HG03196 (cell line): ENCODE data around the gene GTPBP8.
"Not testable (repeated sequence)": the region's sequence is repeated elsewhere in the genome, so short reads cannot be mapped to it uniquely, and the experiment has no call there.

Source experiments
- ATAC-seq: cut with Tn5 transposase; IDR thresholded peaks from one replicate; pipeline ENCODE4 v1.9.1; 2021; ENCODE audit not compliant: unreplicated experiment

Gene GTPBP8

GRCh38 chr3:112995800-112996199 is 5.0 kb downstream of the GTPBP8 start:
- ATAC-seq: no peak

DNA sequence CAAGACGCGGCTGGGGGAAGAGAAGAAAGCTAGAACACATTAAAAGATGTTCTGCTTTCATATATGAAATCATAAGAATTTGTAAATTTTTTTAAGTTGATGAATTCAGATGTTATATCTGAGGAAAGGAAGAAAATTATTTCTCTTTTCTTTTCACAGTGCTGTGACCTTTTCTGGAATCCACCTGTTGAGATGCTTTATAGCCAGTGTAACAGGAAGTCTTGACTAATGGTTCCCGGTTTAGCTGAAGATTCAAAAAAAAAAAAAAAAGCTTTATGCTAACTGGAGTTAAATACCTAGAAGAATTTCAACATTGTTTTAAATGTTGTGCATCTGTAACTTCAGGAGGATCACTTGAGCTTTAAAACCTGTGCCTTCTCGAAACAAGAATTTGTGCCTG is 9.9 kb downstream of the GTPBP8 start:
- no peak for ATAC-seq

DNA sequence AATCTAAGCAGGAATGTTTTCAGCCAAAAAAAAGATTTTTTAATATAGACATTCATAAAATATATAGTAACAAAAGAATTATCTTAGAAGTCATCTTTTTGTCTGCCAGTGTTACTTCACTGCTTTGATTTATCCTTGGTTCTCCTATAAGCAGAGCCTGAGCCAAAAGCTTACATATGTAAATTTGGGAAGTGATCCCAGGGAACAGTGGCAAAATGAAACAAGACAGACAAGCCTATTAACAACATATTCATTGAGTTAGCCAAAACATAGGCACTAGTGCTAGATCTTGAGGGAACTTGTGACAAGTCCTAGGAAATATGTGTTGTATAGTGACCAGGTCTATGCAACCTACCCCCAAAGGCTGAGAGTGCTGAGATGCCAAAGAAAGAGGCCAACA is 11.3 kb downstream of the GTPBP8 start:
- ATAC-seq: no peak

- ATAC-seq: no peak
Observed at GRCh38 chr3:113002679-113003078, 11.9 kb downstream of the GTPBP8 start.

- ATAC-seq: no peak
Observed at GRCh38 chr3:113005611-113006010, 14.8 kb downstream of the GTPBP8 start.

GRCh38 chr3:113006359-113007056 is 15.7 kb downstream of the GTPBP8 start:
- no peak for ATAC-seq

DNA sequence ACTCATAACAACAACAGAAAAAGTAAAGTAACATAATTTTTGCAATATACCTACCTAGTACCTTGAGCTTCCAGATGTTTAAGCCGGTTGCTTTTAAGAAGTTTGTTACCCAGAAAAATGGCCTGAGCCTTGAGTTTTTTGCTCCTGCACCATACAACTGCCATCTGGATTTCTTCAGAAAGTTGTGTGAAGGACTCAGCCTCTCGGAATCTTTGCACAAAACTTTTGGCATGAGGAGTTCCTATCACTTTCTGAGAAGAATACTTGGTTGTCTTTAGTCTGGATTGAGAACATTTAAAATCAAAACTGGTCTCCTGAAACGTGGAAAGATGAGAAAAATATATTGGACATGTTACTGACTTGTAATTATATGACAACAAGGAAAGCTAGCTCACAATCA is 17.3 kb downstream of the GTPBP8 start:
- ATAC-seq: no peak

DNA sequence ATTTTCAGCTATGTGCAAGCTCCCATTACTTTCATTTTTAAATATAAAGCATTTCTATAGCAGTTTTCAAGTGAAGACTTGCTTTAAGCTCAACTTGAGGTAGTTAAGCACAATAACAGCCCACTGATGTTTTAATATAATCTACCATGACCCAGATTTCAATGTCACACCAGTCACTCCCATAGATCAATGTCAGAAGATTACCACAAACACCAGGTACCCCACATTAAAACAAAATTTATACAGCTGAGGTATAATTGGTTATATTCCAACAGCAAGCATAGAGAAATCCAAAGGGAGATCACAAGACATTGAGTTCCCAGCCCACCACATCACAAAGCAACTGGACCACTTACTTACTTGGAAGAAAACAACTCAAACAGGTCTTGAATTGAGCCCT is 22.8 kb downstream of the GTPBP8 start:
- ATAC-seq: no peak

DNA sequence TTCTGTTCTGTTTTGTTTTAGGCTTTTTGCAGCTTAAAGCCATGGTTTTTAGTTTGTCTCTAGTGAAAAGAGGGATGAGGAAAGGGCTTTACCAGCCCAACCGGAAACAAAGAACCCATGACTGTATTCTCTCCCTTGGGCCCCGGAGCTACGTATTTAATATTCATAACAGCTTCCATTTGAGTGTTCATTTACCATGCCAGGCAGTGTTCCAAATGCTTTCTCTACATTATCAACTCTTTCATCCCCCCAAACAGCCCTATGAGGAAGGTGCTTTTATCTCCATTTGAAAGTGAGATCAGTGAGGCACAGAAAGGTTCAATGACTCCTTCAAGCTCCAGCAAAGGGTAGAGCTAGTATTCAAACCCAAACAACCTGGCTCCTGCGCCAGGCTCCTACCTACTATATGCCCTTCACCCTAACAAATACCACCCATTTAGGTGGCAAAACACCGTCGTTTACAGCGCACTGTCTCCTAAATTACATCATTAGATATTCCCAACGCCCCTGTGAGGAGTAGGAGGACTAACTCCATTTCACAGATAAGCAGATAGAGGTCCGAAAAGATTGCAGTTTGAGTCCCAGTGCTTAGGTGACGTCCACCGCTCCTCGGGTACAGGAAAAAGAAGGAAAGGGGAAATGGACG is 27.9 kb downstream of the GTPBP8 start:
- peak; percentile 1 for ATAC-seq

DNA sequence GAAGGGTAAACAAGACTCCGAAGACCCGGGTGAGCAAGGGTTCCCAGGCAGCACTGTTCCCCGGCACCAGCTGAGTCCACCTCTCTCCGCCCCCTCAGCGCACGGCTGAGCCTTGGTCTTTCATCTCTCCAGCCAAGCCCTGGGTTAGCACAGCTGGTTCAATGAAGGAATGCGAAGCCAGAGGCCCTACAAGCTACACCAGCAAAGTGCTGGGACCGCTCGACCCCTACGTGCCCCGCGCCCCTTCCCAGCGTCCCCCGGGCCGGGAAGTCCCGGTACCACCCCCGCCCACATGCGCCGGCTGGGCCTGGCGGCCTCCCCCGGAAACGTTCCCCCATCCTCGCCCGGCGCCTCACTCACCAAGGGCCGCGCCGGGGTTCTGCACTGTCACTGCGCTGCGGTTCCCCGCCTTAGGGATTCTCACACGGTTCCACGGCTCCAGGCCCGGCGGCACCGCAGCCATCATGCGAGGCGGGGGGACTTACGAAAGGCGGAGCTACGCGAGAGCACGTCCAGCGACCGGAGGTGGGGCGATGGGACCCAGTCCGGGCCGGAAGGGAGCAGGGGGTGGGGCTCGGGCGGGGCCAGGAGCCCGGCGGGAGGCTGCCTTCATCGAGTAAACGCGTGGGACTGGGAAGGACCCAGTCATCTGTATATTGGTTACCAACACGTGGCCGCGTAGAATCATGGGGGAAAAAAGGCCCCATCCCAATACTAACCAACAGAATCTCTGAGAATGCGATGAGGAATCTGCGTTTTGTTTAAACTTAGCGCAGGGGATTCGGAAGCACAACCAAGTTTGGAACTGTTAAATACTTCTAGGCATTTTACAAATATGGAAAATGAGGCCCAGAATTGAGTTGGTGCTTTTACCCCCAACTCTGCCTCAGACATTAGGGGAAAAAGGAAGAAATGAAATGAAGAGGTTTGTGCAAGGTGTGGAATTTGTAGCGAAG is 28.7 kb downstream of the GTPBP8 start:
- ATAC-seq: peak; percentile 96

DNA sequence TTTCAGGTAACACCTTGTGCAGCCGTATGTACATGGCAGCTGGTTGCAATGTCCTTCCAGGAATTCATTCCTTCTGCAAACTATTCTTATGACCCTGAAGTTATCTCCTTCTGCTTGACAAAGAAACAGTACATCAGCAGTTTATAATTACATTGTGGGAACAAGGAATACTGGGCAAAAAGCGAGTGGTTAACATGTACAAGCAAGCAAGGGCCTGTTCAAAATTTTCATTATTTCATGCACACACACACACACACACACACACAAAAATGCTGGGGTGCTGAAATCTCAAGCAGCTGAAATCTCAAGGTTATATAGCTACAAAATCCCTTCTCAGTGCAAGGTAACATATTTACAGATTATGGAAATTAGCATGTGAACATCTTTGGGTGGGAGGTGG is 30.7 kb downstream of the GTPBP8 start:
- no peak for ATAC-seq

DNA sequence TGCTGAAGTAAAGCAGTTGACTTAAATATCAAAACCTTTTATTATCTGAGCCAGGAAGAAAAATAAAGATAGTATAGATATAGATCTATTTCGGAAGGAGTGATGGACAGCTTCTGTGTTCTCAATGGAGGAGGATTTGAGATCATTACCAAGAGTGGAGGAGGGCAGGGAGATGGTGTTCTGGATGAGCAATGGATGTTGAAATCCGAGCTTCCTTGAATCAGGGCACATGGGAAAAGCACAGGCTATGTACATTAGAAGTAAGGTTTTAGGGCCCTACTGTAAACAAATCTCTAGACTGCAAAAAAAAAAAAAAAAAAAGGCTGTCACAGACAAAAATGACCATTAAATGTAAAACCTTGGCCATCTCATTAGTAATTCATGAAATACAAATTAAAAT is 43.2 kb downstream of the GTPBP8 start:
- no peak for ATAC-seq

DNA sequence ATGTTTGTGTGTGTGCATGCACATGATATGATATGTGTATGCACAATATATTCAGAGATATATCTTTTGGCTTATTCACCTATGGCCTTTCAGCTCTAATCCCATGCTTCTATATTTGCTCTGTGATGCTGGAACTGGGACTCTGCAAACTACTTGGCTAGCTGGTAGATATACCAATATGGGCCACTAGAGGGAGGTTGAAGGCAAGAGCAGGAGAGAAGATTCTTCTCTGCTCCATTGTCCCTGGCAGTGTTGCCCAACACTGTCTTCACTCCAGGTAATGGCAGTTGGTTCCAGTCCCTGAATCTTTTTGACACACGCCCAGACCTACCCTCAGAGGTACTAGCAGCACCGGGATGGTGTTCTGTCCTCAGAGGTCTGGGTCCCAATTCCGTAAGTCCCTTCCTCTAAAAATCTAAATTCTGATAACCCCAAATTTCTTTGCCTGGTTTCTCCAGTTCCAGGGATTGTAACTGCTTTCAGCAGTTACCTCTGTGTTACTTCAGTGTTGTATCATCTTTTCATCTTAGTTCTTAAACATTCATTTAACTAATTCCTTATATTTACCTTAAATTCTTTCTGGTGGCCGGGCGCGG is 44.7 kb downstream of the GTPBP8 start:
- no peak for ATAC-seq

GRCh38 chr3:113038328-113038727 is 47.5 kb downstream of the GTPBP8 start:
- ATAC-seq: no peak

GRCh38 chr3:113039546-113039945 is 48.8 kb downstream of the GTPBP8 start:
- ATAC-seq: no peak

DNA sequence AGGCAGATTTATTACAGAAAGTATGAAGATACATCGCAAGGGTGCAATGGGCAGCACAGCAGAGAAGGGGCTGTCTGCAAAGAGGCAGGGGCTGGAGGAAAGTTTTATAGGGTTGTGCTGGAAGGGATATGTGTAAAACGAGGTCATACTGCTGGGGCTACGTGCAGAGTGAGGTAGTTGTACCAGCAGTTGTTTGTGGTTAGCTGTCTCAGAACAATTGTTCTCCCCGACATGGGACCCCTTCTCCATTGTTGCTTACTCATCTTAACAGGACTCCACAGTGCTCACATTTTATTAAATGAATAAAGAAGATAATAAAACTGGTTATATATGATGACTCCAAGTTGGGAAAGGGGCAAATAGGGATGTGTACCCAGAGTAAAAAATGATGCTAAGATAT is 49.4 kb downstream of the GTPBP8 start:
- ATAC-seq: no peak

DNA sequence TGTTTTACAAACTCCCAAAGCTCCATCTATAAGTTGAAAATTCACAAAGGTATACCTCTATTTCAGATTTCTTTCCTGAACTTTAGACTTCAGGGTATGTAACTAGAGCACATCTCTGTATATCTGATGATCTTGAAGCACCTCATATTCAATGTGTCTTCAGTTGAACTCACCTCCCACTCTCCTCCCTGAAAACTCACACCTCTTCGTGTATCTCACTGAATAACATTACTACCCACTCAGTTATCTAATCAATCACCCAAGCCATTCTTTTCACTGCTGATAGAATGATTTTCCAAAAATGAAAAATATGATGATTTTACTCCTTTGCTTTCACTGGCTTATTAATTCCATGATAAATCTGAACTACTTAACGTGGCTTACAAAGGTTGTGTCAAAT is 52.9 kb downstream of the GTPBP8 start:
- ATAC-seq: no peak

- ATAC-seq: not testable (repeated sequence)
Observed at GRCh38 chr3:113046186-113046965, 55.6 kb downstream of the GTPBP8 start.

DNA sequence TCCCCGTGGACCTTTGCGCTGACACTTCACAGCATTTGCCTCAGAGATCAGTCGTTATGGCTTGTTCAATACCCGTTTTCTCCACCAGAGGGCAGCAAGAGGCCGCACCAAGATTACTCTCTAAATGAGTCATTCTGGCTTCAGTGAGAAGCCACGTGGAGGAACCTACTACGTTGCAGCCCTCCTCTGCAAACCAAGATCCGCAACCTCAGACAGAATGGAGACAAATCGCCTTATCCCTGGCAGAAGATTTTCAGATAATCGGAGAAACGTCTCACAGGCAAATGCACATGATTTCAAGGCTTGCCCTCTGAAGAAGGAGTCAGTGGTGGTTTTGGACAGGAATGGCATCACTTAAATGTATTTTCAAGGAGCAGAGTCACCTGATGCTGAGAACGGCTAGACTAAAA is 60.5 kb downstream of the GTPBP8 start:
- peak; percentile 87 for ATAC-seq
